GM21737 (cell line): ENCODE data around the gene SGIP1.

Experiments used
- ATAC-seq: cut with Tn5 transposase; IDR thresholded peaks from one replicate; pipeline ENCODE4 v1.9.1; 2021; ENCODE audit warnings: mild to moderate bottlenecking, moderate library complexity; ENCODE audit not compliant: unreplicated experiment

Gene SGIP1, protein sequence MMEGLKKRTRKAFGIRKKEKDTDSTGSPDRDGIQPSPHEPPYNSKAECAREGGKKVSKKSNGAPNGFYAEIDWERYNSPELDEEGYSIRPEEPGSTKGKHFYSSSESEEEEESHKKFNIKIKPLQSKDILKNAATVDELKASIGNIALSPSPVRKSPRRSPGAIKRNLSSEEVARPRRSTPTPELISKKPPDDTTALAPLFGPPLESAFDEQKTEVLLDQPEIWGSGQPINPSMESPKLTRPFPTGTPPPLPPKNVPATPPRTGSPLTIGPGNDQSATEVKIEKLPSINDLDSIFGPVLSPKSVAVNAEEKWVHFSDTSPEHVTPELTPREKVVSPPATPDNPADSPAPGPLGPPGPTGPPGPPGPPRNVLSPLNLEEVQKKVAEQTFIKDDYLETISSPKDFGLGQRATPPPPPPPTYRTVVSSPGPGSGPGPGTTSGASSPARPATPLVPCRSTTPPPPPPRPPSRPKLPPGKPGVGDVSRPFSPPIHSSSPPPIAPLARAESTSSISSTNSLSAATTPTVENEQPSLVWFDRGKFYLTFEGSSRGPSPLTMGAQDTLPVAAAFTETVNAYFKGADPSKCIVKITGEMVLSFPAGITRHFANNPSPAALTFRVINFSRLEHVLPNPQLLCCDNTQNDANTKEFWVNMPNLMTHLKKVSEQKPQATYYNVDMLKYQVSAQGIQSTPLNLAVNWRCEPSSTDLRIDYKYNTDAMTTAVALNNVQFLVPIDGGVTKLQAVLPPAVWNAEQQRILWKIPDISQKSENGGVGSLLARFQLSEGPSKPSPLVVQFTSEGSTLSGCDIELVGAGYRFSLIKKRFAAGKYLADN

GRCh38 chr1:66533804-66534740 is at the start of gene SGIP1:
Gene SGIP1 (plus strand): TSS chr1:66534153. CDS start chr1:66534359, 206 bp downstream.
- ATAC-seq = no peak

DNA sequence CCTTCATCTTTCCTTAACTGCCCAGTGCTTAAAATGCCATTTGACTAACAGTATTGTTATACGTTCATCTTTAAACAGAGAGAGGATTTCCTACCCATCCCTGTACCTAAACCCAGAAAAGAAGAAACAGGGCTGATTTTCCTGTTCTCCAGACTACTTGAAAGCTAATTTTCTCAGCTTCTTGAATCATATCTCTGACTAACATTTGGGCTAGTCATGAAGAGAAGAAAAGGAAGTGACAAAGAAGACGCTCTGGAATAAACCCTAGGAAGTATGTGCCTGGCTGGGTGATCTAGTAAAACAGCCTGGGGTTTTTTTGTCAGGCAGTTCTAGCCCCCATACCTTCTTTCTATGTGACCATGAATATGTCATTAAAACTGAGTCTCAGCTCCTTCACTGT is 44.8 kb upstream of the SGIP1 start:
- ATAC-seq = no peak

- no peak for ATAC-seq
These were observed 43.9 kb upstream of the SGIP1 start for GRCh38 chr1:66489972-66490601.

DNA sequence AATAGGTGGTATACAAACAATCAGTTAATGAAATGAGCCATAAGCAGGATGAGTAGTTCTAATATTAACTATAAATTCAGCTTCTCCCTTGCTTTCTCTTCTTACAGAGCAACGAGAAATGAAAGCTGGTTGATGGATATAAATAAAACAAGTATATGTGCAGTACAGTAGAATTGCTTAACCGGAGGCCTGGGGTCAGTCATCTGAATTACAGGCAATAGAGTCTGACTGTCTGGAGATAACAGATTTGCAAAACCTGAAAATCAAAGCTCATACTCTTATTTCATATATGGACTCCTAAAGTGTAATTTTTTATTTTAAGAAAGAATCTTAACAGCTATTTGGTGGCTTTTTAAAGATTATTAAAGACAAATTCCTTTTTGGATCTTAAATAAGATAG is 43.1 kb upstream of the SGIP1 start:
- no peak for ATAC-seq

DNA sequence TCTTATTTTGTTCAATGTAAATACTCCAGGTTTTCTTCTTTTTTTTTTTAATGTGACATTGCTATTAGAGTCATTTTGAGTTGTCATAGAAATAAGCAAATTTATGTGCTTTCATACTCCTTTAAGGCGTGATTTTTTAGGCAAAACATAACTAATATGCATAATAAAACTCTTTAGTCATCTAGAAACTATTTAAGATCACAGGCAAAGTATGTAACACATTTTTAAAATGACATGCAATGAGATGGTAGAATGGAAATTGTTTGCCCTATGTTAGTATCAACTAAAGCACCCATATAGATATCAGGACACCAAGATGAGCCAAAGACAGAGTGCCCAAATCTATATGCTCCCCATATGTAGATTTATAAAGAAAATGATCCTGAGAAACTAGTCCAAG is 41.5 kb upstream of the SGIP1 start:
- ATAC-seq = no peak

DNA sequence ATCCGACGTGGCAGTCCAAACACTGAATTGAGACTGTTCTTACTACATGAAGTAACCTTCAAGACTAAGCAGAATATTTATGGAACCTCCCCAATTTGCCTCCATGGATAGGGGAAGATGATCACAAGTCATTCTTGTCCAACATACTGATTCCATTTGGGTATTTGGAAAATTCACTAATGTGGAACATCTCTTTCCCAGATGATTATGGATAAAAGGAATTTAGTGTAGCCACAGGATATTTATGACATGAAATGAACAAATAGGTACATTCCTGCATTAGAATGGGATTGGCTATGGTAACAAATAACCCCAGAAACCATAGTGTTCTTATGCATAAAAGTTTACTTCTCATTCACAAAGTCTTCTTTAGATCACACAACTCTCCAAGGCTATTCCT is 40.2 kb upstream of the SGIP1 start:
- ATAC-seq = no peak

DNA sequence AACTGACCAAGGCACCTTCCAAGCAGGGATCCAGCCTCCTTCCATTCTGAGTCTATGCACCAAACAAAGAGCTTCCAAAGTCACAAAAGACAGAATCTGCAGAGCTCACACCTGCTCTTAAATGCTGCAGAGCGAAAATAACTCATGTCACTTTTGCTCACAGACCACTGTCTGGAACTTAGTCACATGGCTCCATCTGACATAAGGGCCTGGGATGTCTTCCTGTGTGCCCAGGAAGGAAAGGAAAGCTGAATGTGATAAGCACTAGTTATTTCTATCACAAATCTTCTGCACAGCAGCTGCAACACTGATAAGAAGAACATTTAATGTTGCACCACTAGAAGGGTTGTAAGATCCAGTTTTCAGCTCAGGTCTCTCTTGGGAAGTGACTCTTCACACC is 39.5 kb upstream of the SGIP1 start:
- ATAC-seq = no peak

- ATAC-seq = no peak
These were observed 38.5 kb upstream of the SGIP1 start for GRCh38 chr1:66495495-66495894.

DNA sequence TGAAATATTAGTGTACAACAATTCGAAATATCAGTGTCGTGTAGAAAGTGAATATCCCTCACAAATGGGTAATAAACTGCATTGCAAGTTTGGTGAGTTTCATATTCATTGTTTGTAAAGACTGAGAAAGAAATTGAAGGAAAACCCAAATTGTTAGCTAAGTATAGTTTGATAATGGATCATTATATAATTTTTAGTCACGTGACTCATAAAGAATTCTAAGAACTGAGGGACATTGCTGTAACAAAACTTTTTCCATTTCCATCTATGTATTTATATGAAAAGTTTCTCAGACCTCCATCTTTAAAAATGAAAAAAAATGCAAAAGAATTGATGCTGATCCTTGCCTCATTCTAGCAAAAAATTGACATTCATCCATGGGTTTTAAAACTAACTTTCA is 36.0 kb upstream of the SGIP1 start:
- no peak for ATAC-seq

- no peak for ATAC-seq
These were observed 33.7 kb upstream of the SGIP1 start for GRCh38 chr1:66500301-66500700.

- no peak for ATAC-seq
These were observed 31.9 kb upstream of the SGIP1 start for GRCh38 chr1:66502086-66502485.

DNA sequence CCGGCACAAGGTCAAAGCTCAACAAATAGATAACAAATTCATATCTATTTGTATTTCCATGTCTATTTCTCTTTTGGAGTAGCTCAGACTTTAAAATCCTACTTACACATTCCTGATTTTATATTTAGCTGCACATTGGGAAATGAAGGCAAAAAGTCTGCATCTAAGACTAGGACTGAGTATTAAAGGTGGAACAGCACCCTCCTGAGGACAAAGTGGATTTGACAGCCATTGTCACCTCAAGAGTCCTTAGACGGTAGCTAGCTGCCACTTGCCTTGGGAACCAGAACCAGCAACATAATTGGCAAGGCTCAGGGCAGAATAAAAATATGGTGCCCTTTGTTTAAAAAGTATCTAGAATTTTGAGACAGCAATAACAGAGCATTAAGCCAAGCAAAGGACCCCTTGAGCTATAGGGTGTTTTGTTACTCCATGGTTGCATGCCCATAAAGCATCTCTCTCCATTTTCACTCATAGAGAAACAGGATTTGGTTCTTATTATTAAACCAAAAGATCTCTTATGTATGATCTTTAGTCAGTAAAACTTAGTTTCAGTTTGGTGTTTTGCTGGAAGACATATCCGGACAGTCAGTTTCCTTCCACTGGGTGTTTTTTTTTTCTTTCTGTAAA is 30.0 kb upstream of the SGIP1 start:
- ATAC-seq = peak; percentile 83

GRCh38 chr1:66505671-66506392 is 28.1 kb upstream of the SGIP1 start:
- no peak for ATAC-seq

DNA sequence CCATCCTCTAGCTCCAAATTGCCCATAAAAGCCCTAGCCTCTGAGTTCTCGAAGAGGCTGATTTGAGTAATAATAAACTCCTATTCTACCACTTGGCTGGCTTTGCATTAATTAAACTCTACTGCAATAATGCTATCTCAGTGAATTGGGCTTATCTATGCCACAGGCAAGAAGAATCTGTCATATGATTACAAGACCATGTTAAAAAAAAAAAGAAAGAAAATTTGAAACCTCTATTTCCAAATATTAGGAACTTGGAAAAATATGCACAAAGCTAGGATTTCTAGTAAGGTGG is 27.6 kb upstream of the SGIP1 start:
- ATAC-seq = no peak

- no peak for ATAC-seq
These were observed 27.0 kb upstream of the SGIP1 start for GRCh38 chr1:66506991-66507390.

DNA sequence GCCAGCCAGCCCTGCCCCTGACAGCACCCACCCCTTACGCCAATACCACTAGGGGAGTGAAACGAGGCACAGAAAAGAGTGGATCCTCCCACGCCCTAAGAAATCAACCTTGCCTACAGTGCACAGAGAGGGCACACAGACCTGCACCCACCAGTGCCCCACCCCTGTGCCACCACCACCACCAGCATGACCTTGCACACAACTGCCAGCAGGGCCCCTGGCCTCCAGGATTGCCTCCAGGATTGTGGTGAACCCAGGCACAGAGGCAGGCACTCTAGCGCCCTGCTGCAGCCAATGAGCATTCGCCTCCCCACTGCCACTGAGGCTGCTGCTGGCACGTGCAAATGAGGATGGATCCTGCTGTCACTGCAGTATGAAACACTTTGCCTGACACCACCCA is 23.5 kb upstream of the SGIP1 start:
- no peak for ATAC-seq

- no peak for ATAC-seq
These were observed 22.8 kb upstream of the SGIP1 start for GRCh38 chr1:66511118-66511517.

DNA sequence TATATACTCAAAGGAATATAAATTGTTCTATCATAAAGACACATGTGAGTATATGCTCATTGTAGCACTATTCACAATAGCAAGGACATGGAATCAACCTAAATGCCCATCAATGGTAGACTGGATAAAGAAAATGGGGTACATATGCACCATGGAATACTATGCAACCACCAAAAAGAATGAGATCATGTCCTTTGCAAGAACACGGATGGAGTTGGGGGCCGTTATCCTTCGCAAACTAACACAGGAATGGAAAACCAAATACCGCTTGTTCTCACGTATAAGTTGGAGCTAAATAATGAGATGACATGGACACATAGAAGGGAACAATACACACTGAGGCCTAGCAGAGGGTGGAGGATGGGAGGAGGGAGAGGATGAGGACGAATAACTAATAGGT is 16.0 kb upstream of the SGIP1 start:
- no peak for ATAC-seq

- no peak for ATAC-seq
These were observed 15.3 kb upstream of the SGIP1 start for GRCh38 chr1:66518654-66519053.

DNA sequence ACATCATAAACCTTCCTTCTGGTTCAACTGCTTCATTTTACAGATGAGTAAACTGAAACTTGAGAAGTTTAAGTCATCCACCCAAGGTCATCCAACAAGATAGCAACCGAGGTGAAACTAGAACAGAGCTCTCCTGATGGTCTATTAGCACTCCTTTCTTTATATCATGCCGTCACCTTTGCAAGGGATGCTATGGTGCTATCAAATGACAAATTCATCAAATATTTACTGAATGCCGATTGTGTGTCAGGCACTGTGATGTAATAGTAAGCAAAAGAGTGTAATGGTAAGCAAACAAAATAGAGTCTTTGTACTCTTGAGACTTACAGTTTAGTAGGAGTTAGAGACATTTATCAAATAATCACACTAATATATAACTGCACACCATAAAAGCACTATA is 14.0 kb upstream of the SGIP1 start:
- no peak for ATAC-seq
